MCF 10A (cell line): Measurements from ENCODE around the gene RRP1. TPM values are rescaled to one million over a fixed set of nuclear protein-coding genes. Genes with fewer than 3 reads are reported as not detected.

Source experiments
- BruUV-seq: library from RNA; stranded (reverse); fragments of 400-500 nt; replicated peaks from 2 replicates; lab custom pipeline; 2021; lab: Mats Ljungman, UMichigan
- CTCF ChIA-PET: fragments of 300-600 bp; sonication (Branson Sonifier 250); formaldehyde crosslinking; extraction: SDS; loops from one replicate; lab custom pipeline; 2021; ENCODE audit warnings: antibody characterized with exemption, inconsistent platforms; lab: Yijun Ruan, JAX
- POLR2A ChIA-PET: fragments of 300-600, 350-650 bp; sonication (Branson Sonifier 250); formaldehyde crosslinking; extraction: SDS; loops from one replicate; lab custom pipeline; 2020; ENCODE audit warnings: antibody characterized with exemption, inconsistent platforms; lab: Yijun Ruan, JAX
- DNase-seq: peaks from one replicate; pipeline ENCODE4 v3.0.0-alpha.2; 2018; ENCODE audit not compliant: unreplicated experiment
- H3K27ac Mint-ChIP-seq: one replicate; pipeline ENCODE4 v1.8.0; 2022; ENCODE audit warnings: mild to moderate bottlenecking, low read depth, mixed read lengths; ENCODE audit not compliant: unreplicated experiment
- H3K27me3 Mint-ChIP-seq: one replicate; pipeline ENCODE4 v1.8.0; 2022; ENCODE audit warnings: mixed read lengths; ENCODE audit not compliant: insufficient read depth, unreplicated experiment
- H3K36me3 Mint-ChIP-seq: one replicate; pipeline ENCODE4 v1.8.0; 2022; ENCODE audit warnings: mild to moderate bottlenecking, moderate library complexity, mixed read lengths; ENCODE audit not compliant: insufficient read depth, unreplicated experiment
- H3K4me1 Mint-ChIP-seq: one replicate; pipeline ENCODE4 v1.8.0; 2022; ENCODE audit warnings: mixed read lengths; ENCODE audit not compliant: insufficient read depth, unreplicated experiment
- H3K4me3 Mint-ChIP-seq: one replicate; pipeline ENCODE4 v1.8.0; 2022; ENCODE audit warnings: mild to moderate bottlenecking, moderate library complexity, mixed read lengths; ENCODE audit not compliant: unreplicated experiment
- H3K9me3 Mint-ChIP-seq: one replicate; pipeline ENCODE4 v1.8.0; 2022; ENCODE audit warnings: mixed read lengths; ENCODE audit not compliant: unreplicated experiment
- CTCF ChIP-seq: fragments of 200-600 bp; IDR thresholded peaks from one replicate; pipeline ENCODE4 v1.8.0; 2022; ENCODE audit warnings: antibody characterized with exemption, mild to moderate bottlenecking; ENCODE audit not compliant: unreplicated experiment
- intact Hi-C: fragments of 100-400 bp; cut with micrococcal nuclease; formaldehyde crosslinking; loops from 2 replicates; pipeline ENCODE4 v1.14.1; 2022
- total RNA-seq: library from RNA; stranded (reverse); gene quantifications from 2 replicates; pipeline ENCODE4 v1.2.3, GENCODE V29; 2022

Gene RRP1
- total RNA-seq, 1 experiment from 2014 or later, result 56.0 TPM

GRCh38 chr21:43845386-43845785 is 56.0 kb downstream of the RRP1 start:
- Mint-ChIP-seq H3K4me3 (no peak overlapping the region), H3K36me3 (no peaks in the 10 kb centered on the region), H3K9me3 (no peaks in the 10 kb centered on the region), H3K27ac (no peak overlapping the region), H3K27me3 (no peaks in the 10 kb centered on the region), H3K4me1 (peaks cover 5% of the 10 kb centered on the region)
- no TSS peak for BruUV-seq
- ChIA-PET CTCF (no interaction called here), POLR2A (interaction anchor here (0.5 to 0.6 kb wide), 2 partner anchors 39 to 145 kb away, joined by 3 read pairs; no protein-coding TSS in a partner anchor)
- TF ChIP-seq CTCF, result no peak
- DNase-seq, result no peak
- intact Hi-C loops, result no loop called here

GRCh38 chr21:43846430-43846829 is 57.1 kb downstream of the RRP1 start:
- Mint-ChIP-seq H3K27ac (no peak overlapping the region), H3K27me3 (no peaks in the 10 kb centered on the region), H3K4me1 (peaks cover 5% of the 10 kb centered on the region), H3K4me3 (no peak overlapping the region), H3K9me3 (no peaks in the 10 kb centered on the region), H3K36me3 (no peaks in the 10 kb centered on the region)
- no TSS peak for BruUV-seq
- intact Hi-C loops, result no loop called here
- TF ChIP-seq CTCF, result no peak
- no peak for DNase-seq
- CTCF ChIA-PET, result interaction anchor here (0.6 kb wide), 1 partner anchor 74 kb away, joined by 4 read pairs; no protein-coding TSS in a partner anchor
- POLR2A ChIA-PET, result no interaction called here

- TF ChIP-seq CTCF, result no peak
- ChIA-PET POLR2A (no interaction called here), CTCF (no interaction called here)
- no TSS peak for BruUV-seq
- no peak overlapping the region for H3K27ac Mint-ChIP-seq
- intact Hi-C loops, result no loop called here
- H3K27me3 Mint-ChIP-seq, result no peaks in the 10 kb centered on the region
- H3K9me3 Mint-ChIP-seq, result no peaks in the 10 kb centered on the region
- no peaks in the 10 kb centered on the region for H3K36me3 Mint-ChIP-seq
- no peak overlapping the region for H3K4me3 Mint-ChIP-seq
- DNase-seq, result no peak
- peaks cover 5% of the 10 kb centered on the region for H3K4me1 Mint-ChIP-seq
Observed at GRCh38 chr21:43847301-43847700, 57.9 kb downstream of the RRP1 start.

GRCh38 chr21:43848771-43849170 is 59.4 kb downstream of the RRP1 start:
- intact Hi-C loops, result no loop called here
- no peaks in the 10 kb centered on the region for H3K9me3 Mint-ChIP-seq
- H3K36me3 Mint-ChIP-seq, result peaks cover 1% of the 10 kb centered on the region
- H3K4me1 Mint-ChIP-seq, result peaks cover 5% of the 10 kb centered on the region
- H3K27me3 Mint-ChIP-seq, result no peaks in the 10 kb centered on the region
- BruUV-seq, result no TSS peak
- no peak for TF ChIP-seq CTCF
- H3K4me3 Mint-ChIP-seq, result no peak overlapping the region
- ChIA-PET CTCF (interaction anchor here (0.6 kb wide), 1 partner anchor 44 kb away, joined by 3 read pairs; no protein-coding TSS in a partner anchor), POLR2A (interaction anchor here (0.8 to 1.0 kb wide), 2 partner anchors 15 to 22 kb away, joined by 3 to 4 read pairs; no protein-coding TSS in a partner anchor)
- DNase-seq, result no peak
- no peak overlapping the region for H3K27ac Mint-ChIP-seq
